GM23248 (cell line): ENCODE measurements around the gene PARP3. TPM values are rescaled to one million over a fixed set of nuclear protein-coding genes. Genes with fewer than 3 reads are reported as not detected.
"Not testable (repeated sequence)": the region's sequence is repeated elsewhere in the genome, so short reads cannot be mapped to it uniquely, and the experiment has no call there.

Experiments used
- DNase-seq: peaks from one replicate; pipeline ENCODE4 v3.0.0-alpha.2; 2015
- H2AFZ ChIP-seq: fragments of 200-600 bp; sonication (generic); 2 replicates; pipeline ENCODE4 v1.6.1; 2016; ENCODE audit warnings: antibody characterized with exemption
- H3F3A ChIP-seq: fragments of 200-600 bp; sonication (generic); 2 replicates; pipeline ENCODE4 v1.6.1; 2016; ENCODE audit warnings: mild to moderate bottlenecking, antibody characterized with exemption, mixed run types; ENCODE audit not compliant: insufficient read depth
- H3K27ac ChIP-seq: fragments of 200-600 bp; sonication (generic); 2 replicates; pipeline ENCODE4 v1.5.1; 2016; ENCODE audit warnings: mild to moderate bottlenecking
- H3K27me3 ChIP-seq: fragments of 200-600 bp; sonication (generic); replicated peaks from 2 replicates; pipeline ENCODE4 v1.6.1; 2016; ENCODE audit warnings: mild to moderate bottlenecking; ENCODE audit not compliant: insufficient read depth
- H3K36me3 ChIP-seq: fragments of 200-600 bp; sonication (generic); 2 replicates; pipeline ENCODE4 v1.6.1; 2016; ENCODE audit warnings: low read depth, mild to moderate bottlenecking
- H3K4me1 ChIP-seq: fragments of 200-600 bp; sonication (generic); 2 replicates; pipeline ENCODE4 v1.6.1; 2016; ENCODE audit warnings: mild to moderate bottlenecking; ENCODE audit not compliant: insufficient read depth
- H3K4me2 ChIP-seq: fragments of 200-600 bp; sonication (generic); one replicate; pipeline ENCODE4 v1.6.1; 2016; ENCODE audit warnings: mild to moderate bottlenecking; ENCODE audit not compliant: unreplicated experiment
- H3K4me3 ChIP-seq: fragments of 200-600 bp; sonication (generic); 2 replicates; pipeline ENCODE4 v1.5.1; 2016; ENCODE audit warnings: mild to moderate bottlenecking
- H3K79me2 ChIP-seq: fragments of 200-600 bp; sonication (generic); 2 replicates; pipeline ENCODE4 v1.6.1; 2016; ENCODE audit warnings: mild to moderate bottlenecking; ENCODE audit not compliant: insufficient read depth
- H3K9ac ChIP-seq: fragments of 200-600 bp; sonication (generic); 2 replicates; pipeline ENCODE4 v1.6.1; 2016; ENCODE audit warnings: mild to moderate bottlenecking
- H3K9me2 ChIP-seq: fragments of 200-600 bp; sonication (generic); 2 replicates; pipeline ENCODE4 v1.6.1; 2016; ENCODE audit warnings: mixed run types, mild to moderate bottlenecking, moderate library complexity; ENCODE audit not compliant: insufficient read depth
- H3K9me3 ChIP-seq: fragments of 200-600 bp; sonication (generic); one replicate; pipeline ENCODE4 v1.6.1; 2017; ENCODE audit warnings: low read depth
- H4K20me1 ChIP-seq: fragments of 200-600 bp; sonication (generic); 2 replicates; pipeline ENCODE4 v1.6.0; 2016; ENCODE audit not compliant: insufficient read depth
- EZH2 ChIP-seq: fragments of 200-600 bp; sonication (generic); IDR thresholded peaks from 2 replicates; pipeline ENCODE4 v1.6.1; 2018; ENCODE audit warnings: antibody characterized with exemption, mild to moderate bottlenecking; ENCODE audit not compliant: insufficient read depth, poor library complexity, severe bottlenecking
- EZH2phosphoT487 ChIP-seq: fragments of 200-600 bp; sonication (generic); IDR thresholded peaks from 2 replicates; pipeline ENCODE4 v1.6.1; 2018; ENCODE audit warnings: antibody characterized with exemption, moderate library complexity, mild to moderate bottlenecking, low read depth; ENCODE audit not compliant: insufficient read depth
- WGBS, 2 experiments: methylation state at CpG; one replicate each; pipeline ENCODE4 v1.1.6; 2015 to 2017; ENCODE audit warnings: low lambda C conversion rate in 2 of 2, low coverage in 1 of 2; ENCODE audit errors: missing lambda C conversion rate in 2 of 2; 5-methylcytosine and 5-hydroxymethylcytosine counted together
- in situ Hi-C: fragments of 300-500 bp; cut with MboI; formaldehyde crosslinking; loops from 2 replicates; pipeline ENCODE4 v1.15.0; 2020
- polyA plus RNA-seq: library from polyadenylated mRNA; unstranded; fragments of >200 nt; fragmentation: Nextera tagmentation; extraction: Ambion mirVana; gene quantifications from 2 replicates; pipeline ENCODE4 v1.2.1, GENCODE V29; 2016
- total RNA-seq: library from RNA; depleted of rRNA; stranded (reverse); fragments of >200 nt; shearing (Covaris generic); gene quantifications from 2 replicates; pipeline ENCODE4 v1.2.3, GENCODE V29; 2014

Gene PARP3
- total and polyA plus RNA-seq, 2 experiments from 2014 or later, result 60.4 to 80.4 TPM

- no peaks in the 10 kb centered on the region for H3K9me2 ChIP-seq
- no peak for DNase-seq
- H4K20me1 ChIP-seq, result peaks cover 3% of the 10 kb centered on the region; the same call in 1 of the 2 replicates
- H3K36me3 ChIP-seq, result peaks cover 23% of the 10 kb centered on the region; the same call in 1 of the 2 replicates
- H3K4me3 ChIP-seq, result no peak overlapping the region
- no peak overlapping the region for H3K27ac ChIP-seq
- H2AFZ ChIP-seq, result no peak overlapping the region
- WGBS, 2 experiments, result 95% methylated on average over 3 of the region's 3 CpGs
- H3K79me2 ChIP-seq, result peaks cover 42% of the 10 kb centered on the region
- peaks cover 32% of the 10 kb centered on the region for H3F3A ChIP-seq
- H3K27me3 ChIP-seq, result no peaks in the 10 kb centered on the region
- TF ChIP-seq EZH2phosphoT487, result no peak
- no peak for TF ChIP-seq EZH2
- H3K4me1 ChIP-seq, result peaks cover 8% of the 10 kb centered on the region
- no peak overlapping the region for H3K4me2 ChIP-seq
- peak overlapping the region; percentile 55 for H3K9ac ChIP-seq
- no peaks in the 10 kb centered on the region for H3K9me3 ChIP-seq
- in situ Hi-C loops, result no loop called here
These were observed 50.0 kb downstream of the PARP3 start for GRCh38 chr3:51992017-51992682.

- 66 to 79% methylated on average over 5 to 13 of the region's 13 CpGs for WGBS, 2 experiments
These were observed 51.5 kb downstream of the PARP3 start for GRCh38 chr3:51993657-51994056.

GRCh38 chr3:51994530-51994929 lies 52.4 kb downstream of the PARP3 start:
- Histone ChIP-seq H3K9me3 (no peaks in the 10 kb centered on the region), H3K36me3 (peaks cover 23% of the 10 kb centered on the region; the same call in 1 of the 2 replicates), H3K9ac (peak overlapping the region; percentile 99), H3K4me2 (peak overlapping the region; percentile 98), H3K9me2 (no peaks in the 10 kb centered on the region), H3K79me2 (peaks cover 42% of the 10 kb centered on the region), H3F3A (peaks cover 32% of the 10 kb centered on the region), H3K27me3 (no peaks in the 10 kb centered on the region), H4K20me1 (peaks cover 3% of the 10 kb centered on the region; the same call in 1 of the 2 replicates), H3K4me1 (peaks cover 8% of the 10 kb centered on the region), H3K4me3 (peak overlapping the region; percentile 100), H2AFZ (no peak overlapping the region), H3K27ac (peak overlapping the region; percentile 88)
- 75 to 76% methylated on average over 2 of the region's 2 CpGs for WGBS, 2 experiments
- DNase-seq, result no peak
- in situ Hi-C loops, result no loop called here
- TF ChIP-seq EZH2, result no peak
- no peak for TF ChIP-seq EZH2phosphoT487

More at GRCh38 chr3:51993657-51994056, 51.5 kb downstream of the PARP3 start:
- H3K9me3 ChIP-seq, H3K27ac ChIP-seq, H3K4me1 ChIP-seq, H3K4me3 ChIP-seq, H3K9me2 ChIP-seq, H4K20me1 ChIP-seq, H3K27me3 ChIP-seq, H2AFZ ChIP-seq, in situ Hi-C loops, DNase-seq: not testable (repeated sequence)
- H3K79me2 ChIP-seq, result peaks cover 42% of the 10 kb centered on the region
- H3K36me3 ChIP-seq, result peaks cover 23% of the 10 kb centered on the region; the same call in 1 of the 2 replicates
- peaks cover 32% of the 10 kb centered on the region for H3F3A ChIP-seq
- H3K4me2 ChIP-seq, result peak overlapping the region; percentile 24
- H3K9ac ChIP-seq, result peak overlapping the region; percentile 55

- in situ Hi-C loops, result no loop called here
- Histone ChIP-seq H3K27me3 (no peaks in the 10 kb centered on the region), H3K4me2 (peak within 1 kb of the TSS; percentile 98), H3K9me3 (no peaks in the 10 kb centered on the region), H3K79me2 (peaks cover 42% of the 10 kb centered on the region), H3K4me3 (peak within 1 kb of the TSS; percentile 100), H4K20me1 (peaks cover 3% of the 10 kb centered on the region; the same call in 1 of the 2 replicates), H3K36me3 (peaks cover 23% of the 10 kb centered on the region; the same call in 1 of the 2 replicates), H3K9me2 (no peaks in the 10 kb centered on the region), H3K9ac (peak within 1 kb of the TSS; percentile 99), H3K4me1 (peaks cover 8% of the 10 kb centered on the region), H2AFZ (peak within 1 kb of the TSS; percentile 95), H3F3A (peaks cover 32% of the 10 kb centered on the region), H3K27ac (peak within 1 kb of the TSS; percentile 88)
- WGBS, 2 experiments, result 1 to 2% methylated on average over 40 of the region's 40 CpGs
- DNase-seq, result peak; percentile 98
- TF ChIP-seq EZH2 (no peak), EZH2phosphoT487 (no peak)
These were observed 53.4 kb downstream of the PARP3 start, which contains the start of gene RPL29 for GRCh38 chr3:51995346-51996163. Gene RPL29, minus strand, starts transcription at chr3:51995895. Its CDS starts 434 bp downstream, at chr3:51995461.
